Suprapubic skin (tissue), 4 donors: ENCODE results near the gene CLASRP. TPM values are rescaled to one million over a fixed set of nuclear protein-coding genes. Genes with fewer than 3 reads are reported as not detected.

Source experiments
- DNase-seq, 2 donors: peaks; one replicate each; pipeline ENCODE4 v3.0.0-alpha.2; 2019; ENCODE audit warnings: low spot score in 2 of 2
- H3K27ac ChIP-seq: fragments of 200-600 bp; sonication (generic); one replicate; pipeline ENCODE4 v1.5.1; 2019
- H3K27me3 ChIP-seq: fragments of 200-600 bp; sonication (generic); one replicate; pipeline ENCODE4 v1.5.1; 2019
- H3K36me3 ChIP-seq: fragments of 200-600 bp; sonication (generic); one replicate; pipeline ENCODE4 v1.5.1; 2019
- H3K4me1 ChIP-seq: fragments of 200-600 bp; sonication (generic); one replicate; pipeline ENCODE4 v1.5.1; 2019
- H3K4me3 ChIP-seq: fragments of 200-600 bp; sonication (generic); one replicate; pipeline ENCODE4 v1.5.1; 2019; ENCODE audit warnings: mild to moderate bottlenecking
- H3K9me3 ChIP-seq: fragments of 200-600 bp; sonication (generic); one replicate; pipeline ENCODE4 v1.5.1; 2019
- EP300 ChIP-seq: sonication (generic); formaldehyde crosslinking; IDR thresholded peaks from one replicate; pipeline ENCODE4 v1.6.1; 2017; ENCODE audit warnings: antibody characterized with exemption
- POLR2A ChIP-seq, 2 donors: fragments of 450-650 bp; IDR thresholded peaks; one replicate each; pipeline ENCODE4 v1.6.1; 2017; ENCODE audit warnings: antibody characterized with exemption in 2 of 2, mild to moderate bottlenecking in 2 of 2, moderate library complexity in 2 of 2
- POLR2AphosphoS5 ChIP-seq, 3 donors: sonication (generic); formaldehyde crosslinking; IDR thresholded peaks; one replicate each; pipeline ENCODE4 v1.6.1; 2017; ENCODE audit warnings: antibody characterized with exemption in 3 of 3
- WGBS: methylation state at CpG from one replicate; pipeline ENCODE4 v1.1.5; 2018; 5-methylcytosine and 5-hydroxymethylcytosine counted together
- total RNA-seq, 4 donors: library from RNA; depleted of rRNA; stranded (reverse); fragments of >200 nt; gene quantifications; one replicate each; pipeline ENCODE4 v1.1.0, GENCODE V29; 2016
- TF ChIP-seq, protein P1 (sequence below), 2 donors: fragments of 200-600 bp in 1 of 2; fragments of 450-650 bp in 1 of 2; sonication (generic) in 1 of 2; IDR thresholded peaks; one replicate each; pipeline ENCODE4 v1.5.1; 2016 to 2019; ENCODE audit warnings: antibody characterized with exemption in 2 of 2, mild to moderate bottlenecking in 1 of 2, moderate library complexity in 1 of 2

CLASRP gene
- total RNA-seq, 4 donors from 2014 or later: 55.3 to 135 (median 84.3) TPM

DNA sequence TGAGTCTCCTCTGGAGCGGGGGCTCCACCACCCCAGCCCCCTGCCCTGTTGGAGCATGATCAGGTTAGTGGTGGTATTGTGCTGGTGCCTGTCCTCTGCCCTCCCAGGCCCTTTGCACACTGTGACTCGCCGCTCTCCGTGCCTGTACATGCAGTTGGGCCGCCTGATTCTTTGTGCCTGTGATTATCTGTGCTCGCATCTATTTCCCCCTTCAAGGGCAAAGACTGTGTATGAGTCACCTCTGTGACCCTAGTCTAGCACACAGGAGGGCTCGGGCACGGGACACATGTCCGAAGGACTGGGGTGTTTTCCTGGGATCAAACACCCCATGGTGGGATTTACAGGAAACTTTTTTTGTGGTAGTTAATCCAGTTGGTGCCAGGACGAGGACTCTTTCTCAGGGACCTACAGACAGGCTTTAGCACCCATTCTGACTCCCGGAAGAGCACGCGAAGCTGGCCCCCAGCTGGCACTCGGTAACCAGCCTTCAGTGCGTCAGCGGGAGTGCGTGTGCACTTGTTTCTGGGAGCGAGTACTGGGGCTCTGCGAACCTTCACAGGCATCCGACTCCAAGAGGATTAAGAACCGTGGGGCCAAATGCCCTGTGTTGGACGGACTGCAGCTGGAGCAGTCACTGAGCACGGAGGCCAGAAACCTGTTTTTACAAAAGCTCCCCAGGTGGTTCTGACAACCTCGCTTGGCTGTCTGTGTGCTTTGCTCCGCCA lies 60.8 kb downstream of the CLASRP start:
- no peak for DNase-seq
- peak overlapping the region; percentile 76 for H3K27ac ChIP-seq
- H3K27me3 ChIP-seq: no peaks in the 10 kb centered on the region
- no peaks in the 10 kb centered on the region for H3K36me3 ChIP-seq
- no peaks in the 10 kb centered on the region for H3K9me3 ChIP-seq
- WGBS: 74% methylated on average over 11 of the region's 25 CpGs
- TF ChIP-seq POLR2AphosphoS5 (IDR thresholded peaks at IDR 0.05) (no peak), POLR2A (IDR thresholded peaks at IDR 0.05) (no peak), EP300 (no peak)
- TF ChIP-seq, protein P1, sequence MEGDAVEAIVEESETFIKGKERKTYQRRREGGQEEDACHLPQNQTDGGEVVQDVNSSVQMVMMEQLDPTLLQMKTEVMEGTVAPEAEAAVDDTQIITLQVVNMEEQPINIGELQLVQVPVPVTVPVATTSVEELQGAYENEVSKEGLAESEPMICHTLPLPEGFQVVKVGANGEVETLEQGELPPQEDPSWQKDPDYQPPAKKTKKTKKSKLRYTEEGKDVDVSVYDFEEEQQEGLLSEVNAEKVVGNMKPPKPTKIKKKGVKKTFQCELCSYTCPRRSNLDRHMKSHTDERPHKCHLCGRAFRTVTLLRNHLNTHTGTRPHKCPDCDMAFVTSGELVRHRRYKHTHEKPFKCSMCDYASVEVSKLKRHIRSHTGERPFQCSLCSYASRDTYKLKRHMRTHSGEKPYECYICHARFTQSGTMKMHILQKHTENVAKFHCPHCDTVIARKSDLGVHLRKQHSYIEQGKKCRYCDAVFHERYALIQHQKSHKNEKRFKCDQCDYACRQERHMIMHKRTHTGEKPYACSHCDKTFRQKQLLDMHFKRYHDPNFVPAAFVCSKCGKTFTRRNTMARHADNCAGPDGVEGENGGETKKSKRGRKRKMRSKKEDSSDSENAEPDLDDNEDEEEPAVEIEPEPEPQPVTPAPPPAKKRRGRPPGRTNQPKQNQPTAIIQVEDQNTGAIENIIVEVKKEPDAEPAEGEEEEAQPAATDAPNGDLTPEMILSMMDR (IDR thresholded peaks at IDR 0.05): no peak
- H3K4me3 ChIP-seq: no peak overlapping the region
- H3K4me1 ChIP-seq: peaks cover 94% of the 10 kb centered on the region

DNA sequence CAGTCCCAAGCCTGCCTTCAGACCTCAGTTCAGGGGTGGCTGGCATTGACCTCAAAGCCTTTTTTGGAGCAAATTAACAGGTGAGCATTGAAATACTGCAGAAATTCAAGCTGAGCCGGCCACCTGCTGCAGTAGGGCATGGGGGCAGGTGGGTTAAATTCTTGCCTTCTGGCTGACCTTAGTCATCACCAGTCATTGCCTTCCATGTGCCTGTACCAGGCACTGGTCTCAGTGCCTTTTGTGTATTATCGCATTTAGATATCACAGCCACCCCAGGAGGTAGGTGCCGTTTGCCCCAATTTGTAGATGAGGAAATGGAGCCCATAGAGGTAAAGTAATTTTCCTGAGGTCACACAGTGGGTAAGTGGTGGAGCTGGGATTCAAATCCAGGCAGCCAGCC lies 61.4 kb downstream of the CLASRP start:
- Histone ChIP-seq H3K27me3 (no peaks in the 10 kb centered on the region), H3K4me1 (peaks cover 90% of the 10 kb centered on the region), H3K27ac (peak overlapping the region; percentile 47), H3K9me3 (no peaks in the 10 kb centered on the region), H3K36me3 (no peaks in the 10 kb centered on the region), H3K4me3 (no peak overlapping the region)
- TF ChIP-seq, protein P1 (IDR thresholded peaks at IDR 0.05): no peak
- TF ChIP-seq POLR2A (IDR thresholded peaks at IDR 0.05) (no peak), POLR2AphosphoS5 (IDR thresholded peaks at IDR 0.05) (no peak), EP300 (no peak)
- WGBS: 74% methylated on average over 3 of the region's 3 CpGs
- DNase-seq: no peak

DNA sequence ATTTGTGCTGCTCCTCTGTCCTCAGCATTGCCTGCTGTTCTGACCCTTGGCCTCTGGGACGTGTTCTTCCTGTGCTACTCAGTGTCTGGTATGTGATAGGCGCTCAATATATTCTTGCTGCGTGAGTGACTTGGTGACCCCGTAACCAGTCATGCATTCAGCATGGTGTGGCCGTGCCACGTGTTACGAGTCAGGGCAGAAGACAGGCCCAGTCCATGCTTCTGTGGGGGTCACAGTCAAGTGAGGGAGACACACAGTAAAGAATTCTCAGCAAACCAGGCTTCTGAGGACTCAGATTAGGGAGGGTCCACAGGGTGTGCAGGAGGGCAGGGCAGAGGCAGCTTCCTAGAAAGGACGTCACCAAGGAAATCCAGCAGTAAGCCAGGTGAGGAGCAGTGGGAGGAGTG lies 62.0 kb downstream of the CLASRP start:
- peaks cover 84% of the 10 kb centered on the region for H3K4me1 ChIP-seq
- 68% methylated on average over 7 of the region's 8 CpGs for WGBS
- TF ChIP-seq POLR2A (IDR thresholded peaks at IDR 0.05): no peak
- no peak for DNase-seq
- no peaks in the 10 kb centered on the region for H3K9me3 ChIP-seq
- H3K36me3 ChIP-seq: no peaks in the 10 kb centered on the region
- H3K4me3 ChIP-seq: no peak overlapping the region
- H3K27me3 ChIP-seq: no peaks in the 10 kb centered on the region
- peak overlapping the region; percentile 47 for H3K27ac ChIP-seq

DNA sequence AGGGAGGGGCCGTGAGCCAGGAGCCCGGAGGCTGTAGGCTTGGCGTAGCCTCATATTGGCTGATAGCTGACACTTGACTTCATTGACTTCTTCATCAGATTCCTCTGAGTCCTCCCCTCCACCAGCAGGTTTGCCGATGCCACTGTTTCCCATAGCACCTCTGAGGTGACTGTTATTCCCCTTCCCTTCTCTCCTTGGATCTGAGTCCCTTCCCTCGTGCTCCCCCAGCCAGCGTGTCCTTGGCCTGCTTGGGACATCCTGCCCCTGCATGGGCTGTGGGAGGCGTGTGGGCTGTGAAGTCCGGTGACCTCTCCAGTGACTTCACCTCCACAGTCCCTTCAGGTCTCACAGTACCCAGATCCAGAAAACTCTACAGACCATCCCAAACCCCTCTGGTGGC lies 63.0 kb downstream of the CLASRP start:
- no peak for DNase-seq
- Histone ChIP-seq H3K9me3 (no peaks in the 10 kb centered on the region), H3K36me3 (no peaks in the 10 kb centered on the region), H3K27ac (no peak overlapping the region), H3K4me1 (peaks cover 75% of the 10 kb centered on the region), H3K27me3 (no peaks in the 10 kb centered on the region), H3K4me3 (no peak overlapping the region)
- WGBS: 59% methylated on average over 8 of the region's 8 CpGs
- TF ChIP-seq POLR2A (IDR thresholded peaks at IDR 0.05) (no peak), POLR2AphosphoS5 (IDR thresholded peaks at IDR 0.05) (no peak)
- TF ChIP-seq, protein P1 (IDR thresholded peaks at IDR 0.05): no peak

DNA sequence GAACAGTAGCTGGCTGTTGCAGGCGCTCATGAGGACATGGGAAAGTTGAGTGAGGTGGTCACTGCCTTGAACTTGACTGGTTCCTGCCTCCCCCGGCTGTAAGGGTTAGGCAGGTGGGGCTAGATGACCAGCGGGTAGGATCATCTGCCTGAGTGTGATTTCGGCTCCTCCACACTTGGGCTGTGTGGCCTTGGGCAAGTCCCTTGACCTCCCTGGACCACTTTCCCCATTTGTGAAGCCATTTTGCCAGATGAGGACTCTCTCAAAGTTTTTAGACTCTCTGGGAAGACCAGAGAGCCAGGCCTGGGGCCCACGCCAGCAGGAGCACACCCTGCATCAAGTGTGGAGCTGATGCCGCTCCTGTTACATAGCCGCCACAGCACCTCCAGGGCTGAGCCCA lies 63.6 kb downstream of the CLASRP start:
- no peaks in the 10 kb centered on the region for H3K36me3 ChIP-seq
- peaks cover 68% of the 10 kb centered on the region for H3K4me1 ChIP-seq
- H3K27ac ChIP-seq: no peak overlapping the region
- WGBS: 100% methylated on average over 6 of the region's 7 CpGs
- no peak overlapping the region for H3K4me3 ChIP-seq
- H3K9me3 ChIP-seq: no peaks in the 10 kb centered on the region
- DNase-seq: no peak
- no peak for TF ChIP-seq POLR2A (IDR thresholded peaks at IDR 0.05)
- TF ChIP-seq EP300: no peak
- no peak for TF ChIP-seq POLR2AphosphoS5 (IDR thresholded peaks at IDR 0.05)
- TF ChIP-seq, protein P1 (IDR thresholded peaks at IDR 0.05): no peak
- H3K27me3 ChIP-seq: no peaks in the 10 kb centered on the region

DNA sequence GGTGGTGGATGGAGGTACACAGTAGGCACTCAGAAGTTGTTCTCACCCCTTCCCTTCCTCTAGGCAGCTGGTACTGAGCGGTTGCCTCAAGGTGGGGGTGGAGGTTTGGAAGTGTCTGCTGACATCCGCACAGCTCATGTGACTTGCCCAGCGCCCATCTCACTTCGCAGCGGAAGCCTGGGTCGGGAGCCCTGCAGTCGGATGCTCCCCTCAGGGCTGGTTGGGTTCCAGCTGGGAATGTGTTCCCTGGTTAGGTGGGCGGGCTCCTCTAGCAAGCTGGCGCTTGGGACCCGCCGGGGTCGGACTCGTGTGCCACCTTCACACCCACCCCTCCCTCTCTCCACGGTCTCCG lies 64.3 kb downstream of the CLASRP start:
- no peak for DNase-seq

More for the DNA sequence above, 64.3 kb downstream of the CLASRP start:
- Histone ChIP-seq H3K27me3 (no peaks in the 10 kb centered on the region), H3K9me3 (no peaks in the 10 kb centered on the region), H3K36me3 (no peaks in the 10 kb centered on the region), H3K4me1 (peaks cover 61% of the 10 kb centered on the region), H3K27ac (no peak overlapping the region), H3K4me3 (no peak overlapping the region)
- 42% methylated on average over 9 of the region's 15 CpGs for WGBS
- TF ChIP-seq EP300: no peak
- TF ChIP-seq, protein P1 (IDR thresholded peaks at IDR 0.05): no peak
- TF ChIP-seq POLR2AphosphoS5 (IDR thresholded peaks at IDR 0.05): no peak
- no peak for TF ChIP-seq POLR2A (IDR thresholded peaks at IDR 0.05)
